H1 (cell line): ENCODE data around the gene EFHC1. TPM values are rescaled to one million over a fixed set of nuclear protein-coding genes. Genes with fewer than 3 reads are reported as not detected.

ENCODE experiments used
- CTCF ChIA-PET: fragments of 300-600 bp; sonication (Branson Sonifier 250); formaldehyde crosslinking; loops from one replicate; lab custom pipeline; 2021; ENCODE audit not compliant: partially characterized antibody; lab: Charles Lee
- POLR2A ChIA-PET: fragments of 300-600 bp; sonication (Branson Sonifier 250); formaldehyde crosslinking; loops from one replicate; lab custom pipeline; 2021; ENCODE audit warnings: inconsistent platforms; ENCODE audit not compliant: partially characterized antibody; lab: Charles Lee
- DNase-seq, 2 experiments: peaks; one replicate each; pipeline versions ENCODE4 v3.0.0 to v3.0.0-alpha.2; 2010 to 2022; ENCODE audit warnings: low spot score in 2 of 2, low read depth in 1 of 2, mixed read lengths in 1 of 2
- FAIRE-seq: peaks from 2 replicates; lab custom pipeline; 2011; peaks lifted over from hg19 to GRCh38; lab: Jason Lieb, UNC
- H2AFZ ChIP-seq: 2 replicates; pipeline ENCODE4 v1.8.1; 2012; ENCODE audit warnings: low read length, inconsistent platforms
- H2AK5ac ChIP-seq: 2 replicates; pipeline ENCODE4 v1.6.1; 2013; ENCODE audit warnings: low read depth, low read length
- H2BK120ac ChIP-seq: replicated peaks from 2 replicates; pipeline ENCODE3; 2013; ENCODE audit warnings: low read depth, low read length, inconsistent platforms
- H2BK12ac ChIP-seq: 2 replicates; pipeline ENCODE4 v1.6.1; 2013; ENCODE audit warnings: low read depth, low read length
- H2BK15ac ChIP-seq: 2 replicates; pipeline ENCODE4 v1.6.1; 2013; ENCODE audit warnings: low read length
- H2BK20ac ChIP-seq: 2 replicates; pipeline ENCODE4 v1.6.1; 2013; ENCODE audit warnings: low read length
- H2BK5ac ChIP-seq: 2 replicates; pipeline ENCODE4 v1.6.1; 2013; ENCODE audit warnings: low read depth, low read length
- H3K14ac ChIP-seq: 2 replicates; pipeline ENCODE4 v1.6.1; 2013; ENCODE audit warnings: inconsistent platforms; ENCODE audit not compliant: insufficient read length
- H3K18ac ChIP-seq: 2 replicates; pipeline ENCODE4 v1.6.1; 2013; ENCODE audit warnings: low read length; ENCODE audit errors: extremely low read depth
- H3K23ac ChIP-seq: 2 replicates; pipeline ENCODE4 v1.6.1; 2013; ENCODE audit warnings: inconsistent platforms; ENCODE audit not compliant: insufficient read length
- H3K23me2 ChIP-seq: 2 replicates; pipeline ENCODE4 v1.6.1; 2013; ENCODE audit warnings: low read depth, low read length
- H3K27ac ChIP-seq: 2 replicates; pipeline ENCODE4 v1.6.1; 2011; ENCODE audit warnings: low read depth, low read length, inconsistent platforms
- H3K27me3 ChIP-seq, 4 experiments: replicated peaks in 1 of 4; 1 replicate in 1 of 4; 2 replicates in 3 of 4; pipeline versions ENCODE4 v1.6.1 to v1.8.1; 2011 to 2013; ENCODE audit warnings: low read length in 3 of 4, mild to moderate bottlenecking in 3 of 4, inconsistent platforms in 2 of 4, mixed read lengths in 2 of 4, moderate library complexity in 1 of 4; ENCODE audit not compliant: control insufficient read depth in 3 of 4, insufficient read depth in 3 of 4; ENCODE audit errors: extremely low read depth in 1 of 4
- H3K36me3 ChIP-seq, 4 experiments: 2 replicates each; pipeline versions ENCODE4 v1.6.1 to v1.8.1; 2011 to 2013; ENCODE audit warnings: mild to moderate bottlenecking in 4 of 4, low read length in 3 of 4, moderate library complexity in 2 of 4, control low read depth in 1 of 4, inconsistent platforms in 1 of 4; ENCODE audit not compliant: insufficient read depth in 4 of 4, control insufficient read depth in 2 of 4
- H3K4ac ChIP-seq: replicated peaks from 2 replicates; pipeline ENCODE3; 2013; ENCODE audit warnings: low read length, low read depth, mixed read lengths, inconsistent platforms; ENCODE audit not compliant: insufficient read length
- H3K4me1 ChIP-seq, 4 experiments: replicated peaks in 1 of 4; 1 replicate in 1 of 4; 2 replicates in 3 of 4; pipeline versions ENCODE4 v1.6.1 to v1.8.1; 2011 to 2013; ENCODE audit warnings: low read length in 3 of 4, inconsistent platforms in 2 of 4, mixed read lengths in 1 of 4; ENCODE audit not compliant: insufficient read depth in 4 of 4, control insufficient read depth in 3 of 4
- H3K4me2 ChIP-seq, 2 experiments: 2 replicates each; pipeline versions ENCODE4 v1.6.1 to v1.8.1; 2011 to 2013; ENCODE audit warnings: low read depth in 2 of 2, low read length in 2 of 2, control low read depth in 1 of 2, inconsistent platforms in 1 of 2, mild to moderate bottlenecking in 1 of 2; ENCODE audit not compliant: insufficient read depth in 1 of 2
- H3K4me3 ChIP-seq, 4 experiments: fragments of 200-600, 300-600 bp in 1 of 4; sonication (generic), shearing (Covaris generic), sonication (Bioruptor Twin) in 1 of 4; 2 replicates each; pipeline versions ENCODE4 v1.5.1 to v1.8.1; 2011 to 2016; ENCODE audit warnings: low read length in 4 of 4, low read depth in 3 of 4, control low read depth in 2 of 4, inconsistent platforms in 2 of 4, mild to moderate bottlenecking in 2 of 4, mixed read lengths in 1 of 4, moderate library complexity in 1 of 4; ENCODE audit not compliant: insufficient read depth in 2 of 4; ENCODE audit errors: extremely low read depth in 1 of 4
- H3K56ac ChIP-seq: replicated peaks from 2 replicates; pipeline ENCODE3; 2013; ENCODE audit warnings: low read depth, mild to moderate bottlenecking, mixed read lengths, low read length, inconsistent platforms; ENCODE audit not compliant: insufficient read length
- H3K79me1 ChIP-seq: 2 replicates; pipeline ENCODE4 v1.6.1; 2013; ENCODE audit warnings: low read depth, low read length, control low read depth
- H3K79me2 ChIP-seq, 2 experiments: 2 replicates each; pipeline versions ENCODE4 v1.6.1 to v1.8.1; 2012 to 2013; ENCODE audit warnings: low read length in 2 of 2, mild to moderate bottlenecking in 2 of 2, inconsistent platforms in 1 of 2; ENCODE audit not compliant: insufficient read depth in 2 of 2, control insufficient read depth in 1 of 2
- H3K9ac ChIP-seq, 4 experiments: replicated peaks in 1 of 4; 1 replicate in 1 of 4; 2 replicates in 3 of 4; pipeline versions ENCODE4 v1.6.1 to v1.8.1; 2011 to 2013; ENCODE audit warnings: low read depth in 3 of 4, low read length in 3 of 4, control low read depth in 2 of 4, mild to moderate bottlenecking in 2 of 4, moderate library complexity in 2 of 4, inconsistent platforms in 1 of 4; ENCODE audit errors: extremely low read depth in 1 of 4
- H3K9me3 ChIP-seq, 2 experiments: 2 replicates each; pipeline versions ENCODE4 v1.6.1 to v1.8.1; 2012 to 2013; ENCODE audit warnings: mild to moderate bottlenecking in 2 of 2, moderate library complexity in 2 of 2, control low read depth in 1 of 2, inconsistent platforms in 1 of 2, low read depth in 1 of 2, low read length in 1 of 2, mixed read lengths in 1 of 2; ENCODE audit not compliant: insufficient read depth in 2 of 2
- H4K20me1 ChIP-seq, 2 experiments: replicated peaks in 1 of 2; 2 replicates each; pipeline versions ENCODE3 to v1.8.1; 2011 to 2013; ENCODE audit warnings: inconsistent platforms in 2 of 2, low read length in 2 of 2, mild to moderate bottlenecking in 1 of 2; ENCODE audit not compliant: insufficient read depth in 2 of 2, control insufficient read depth in 1 of 2
- H4K5ac ChIP-seq: 2 replicates; pipeline ENCODE4 v1.6.1; 2013; ENCODE audit warnings: low read length, low read depth, mixed read lengths, inconsistent platforms; ENCODE audit not compliant: insufficient read length
- H4K8ac ChIP-seq: 2 replicates; pipeline ENCODE4 v1.8.0; 2013; ENCODE audit warnings: mild to moderate bottlenecking, moderate library complexity, low read length, inconsistent platforms; ENCODE audit not compliant: insufficient read depth; ENCODE audit errors: extremely low read depth
- H4K91ac ChIP-seq: replicated peaks from 2 replicates; pipeline ENCODE3; 2013; ENCODE audit warnings: low read length, mixed read lengths, inconsistent platforms; ENCODE audit not compliant: insufficient read length
- ATF3 ChIP-seq: IDR thresholded peaks from 2 replicates; pipeline ENCODE4 v1.6.1; 2011; ENCODE audit warnings: low read depth, mild to moderate bottlenecking, low read length; ENCODE audit not compliant: insufficient read depth
- CHD1 ChIP-seq: IDR thresholded peaks from 2 replicates; pipeline ENCODE4 v1.6.1; 2012; ENCODE audit warnings: low read depth, low read length, improper control_type of control experiment
- MAX ChIP-seq: IDR thresholded peaks from 2 replicates; pipeline ENCODE4 v1.6.1; 2012; ENCODE audit warnings: inconsistent platforms
- RXRA ChIP-seq: IDR thresholded peaks from 2 replicates; pipeline ENCODE4 v1.6.1; 2011; ENCODE audit warnings: low read depth, mild to moderate bottlenecking, low read length, moderate library complexity; ENCODE audit not compliant: insufficient read depth
- SP2 ChIP-seq: IDR thresholded peaks from 2 replicates; pipeline ENCODE4 v1.6.1; 2012; ENCODE audit warnings: mild to moderate bottlenecking, low read length, inconsistent platforms
- WGBS, 2 experiments: shearing (Covaris generic) in 1 of 2; methylation state at CpG; one replicate each; pipeline versions ENCODE4 v1.1.6 to v1.1.7; 2013 to 2015; ENCODE audit warnings: low lambda C conversion rate in 2 of 2, mixed read lengths in 2 of 2, inconsistent platforms in 1 of 2, low coverage in 1 of 2, missing lambda C conversion rate in 1 of 2; ENCODE audit not compliant: insufficient replicate concordance in 2 of 2, insufficient coverage in 1 of 2, insufficient read length in 1 of 2; ENCODE audit errors: extremely low coverage in 1 of 2, missing lambda C conversion rate in 1 of 2; 5-methylcytosine and 5-hydroxymethylcytosine counted together
- polyA plus RNA-seq, 7 experiments: library from polyadenylated mRNA; depleted of rRNA in 3 of 7; stranded (reverse) in 5 of 7; unstranded in 2 of 7; fragments of >200 nt in 5 of 7; fragments of 200-250 nt in 2 of 7; gene quantifications; 1 replicate in 5 of 7; 2 replicates in 1 of 7; 4 replicates in 1 of 7; pipeline versions ENCODE4 v1.2.1 to v1.2.3, GENCODE V29; 2011 to 2013; ENCODE audit warnings: missing spikeins in 2 of 7, mixed read lengths in 2 of 7
- total RNA-seq: library from RNA; stranded (reverse); fragmentation: NEBNext Ultra II Directional; extraction: Animal tissue kit (Norgen Biotek cat#: 25700); gene quantifications from 2 replicates; pipeline ENCODE4 v1.2.1, GENCODE V29; 2021

EFHC1 gene
- total and polyA plus RNA-seq, 2 of the 8 experiments (the other 6 are each of a cell fraction or from before 2014, with no cell fraction given), result 10.5 to 16.4 TPM

GRCh38 chr6:52537001-52537753 lies 117.0 kb downstream of the EFHC1 start:
- 0 out of 2 replicates have a peak overlapping the region, but pooled peaks have one; percentile 66 for H2BK15ac ChIP-seq
- H3K18ac ChIP-seq, result no peak overlapping the region
- H2BK5ac ChIP-seq, result 0 out of 2 replicates have a peak overlapping the region, but pooled peaks have one; percentile 35
- TF ChIP-seq ATF3, result no peak
- TF ChIP-seq SP2, result no peak
- no peak for TF ChIP-seq RXRA
- TF ChIP-seq CHD1, result no peak
- TF ChIP-seq MAX, result no peak
- no peak overlapping the region for H2BK120ac ChIP-seq
- 94% methylated on average over 8 of the region's 8 CpGs; no CpG with 5 or more reads in 1 of the 2 experiments for WGBS, 2 experiments
- H3K56ac ChIP-seq, result no peak overlapping the region
- H4K20me1 ChIP-seq, result no peaks in the 10 kb centered on the region
- no peak overlapping the region for H4K8ac ChIP-seq
- no peak overlapping the region for H4K5ac ChIP-seq
- FAIRE-seq, result no peak
- H2BK12ac ChIP-seq, result no peak overlapping the region
- no peak overlapping the region for H4K91ac ChIP-seq
- H3K23me2 ChIP-seq, result no peaks in the 10 kb centered on the region
- ChIA-PET CTCF (interaction anchor here (0.5 to 7.7 kb wide), 7 partner anchors 9 to 58 kb away, joined by 3 to 49 read pairs (median 4); no protein-coding TSS in a partner anchor), POLR2A (interaction anchor here (1.8 to 2.0 kb wide), 2 partner anchors 10 to 40 kb away, joined by 4 to 5 read pairs; partner anchors contain the start of gene TRAM2)
- H3K9me3 ChIP-seq, result no peaks in the 10 kb centered on the region
- H3K79me1 ChIP-seq, result 0 out of 2 replicates have a peak, but pooled peaks cover 2% of the 10 kb centered on the region
- no peak for DNase-seq
- 0 out of 2 replicates have a peak overlapping the region, but pooled peaks have one; percentile 35 for H2BK20ac ChIP-seq
- H3K4me3 ChIP-seq, result no peak overlapping the region
- no peak overlapping the region for H3K23ac ChIP-seq
- no peak overlapping the region for H2AFZ ChIP-seq
- no peak overlapping the region for H3K14ac ChIP-seq
- no peak overlapping the region for H3K27ac ChIP-seq
- no peak overlapping the region for H3K4ac ChIP-seq
- H3K9ac ChIP-seq, result no peak overlapping the region
- H3K79me2 ChIP-seq, result peaks cover 0 to 9% of the 10 kb centered on the region in 2 experiments; a peak in 3 of 4 replicates
- peaks cover 0 to 4% (median 2%) of the 10 kb centered on the region in 4 experiments; a peak in 1 of 8 replicates for H3K36me3 ChIP-seq
- H3K4me1 ChIP-seq, result peaks cover 2 to 11% (median 7%) of the 10 kb centered on the region in 4 experiments; a peak in 5 of 7 replicates
- no peak overlapping the region for H2AK5ac ChIP-seq
- H3K4me2 ChIP-seq, result no peak overlapping the region
- no peaks in the 10 kb centered on the region for H3K27me3 ChIP-seq
